Psoas muscle (tissue), 8 donors: Measurements from ENCODE around the gene LRRC45. TPM values are rescaled to one million over a fixed set of nuclear protein-coding genes. Genes with fewer than 3 reads are reported as not detected.

Source experiments
- ATAC-seq, 4 donors: fragments of 200-7000 bp; cut with Tn5 transposase; one replicate each; pipeline ENCODE4 v1.9.1; 2020; ENCODE audit warnings: moderate library complexity in 3 of 4, mild to moderate bottlenecking in 2 of 4
- DNase-seq, 2 donors: peaks; one replicate each; pipeline ENCODE4 v3.0.0-alpha.2; 2020
- H3K27ac ChIP-seq: fragments of 200-600 bp; one replicate; pipeline ENCODE4 v1.8.0; 2022
- H3K27me3 ChIP-seq, 3 donors: fragments of 200-600 bp in 1 of 3; one replicate each; pipeline versions ENCODE4 v1.6.1 to v1.8.0; 2013 to 2022; ENCODE audit warnings: low read length in 2 of 3, mild to moderate bottlenecking in 2 of 3, moderate library complexity in 1 of 3; ENCODE audit not compliant: insufficient read depth in 3 of 3
- H3K36me3 ChIP-seq, 2 donors: fragments of 200-600 bp in 1 of 2; one replicate each; pipeline versions ENCODE4 v1.6.1 to v1.8.0; 2013 to 2022; ENCODE audit warnings: low read depth in 1 of 2, mild to moderate bottlenecking in 1 of 2, moderate library complexity in 1 of 2; ENCODE audit not compliant: insufficient read depth in 1 of 2
- H3K4me1 ChIP-seq: fragments of 200-600 bp; one replicate; pipeline ENCODE4 v1.8.0; 2022
- H3K4me3 ChIP-seq: fragments of 200-600 bp; one replicate; pipeline ENCODE4 v1.8.0; 2022; ENCODE audit warnings: mild to moderate bottlenecking
- H3K9me3 ChIP-seq: fragments of 200-600 bp; one replicate; pipeline ENCODE4 v1.8.0; 2022
- CTCF ChIP-seq: fragments of 200-600 bp; IDR thresholded peaks from one replicate; pipeline ENCODE4 v1.8.0; 2022; ENCODE audit warnings: antibody characterized with exemption
- WGBS, 3 donors: extraction: QIAGEN DNeasy Blood & Tissue Kit; methylation state at CpG; one replicate each; pipeline versions ENCODE4 v1.1.6 to v1.1.7; 2013; 5-methylcytosine and 5-hydroxymethylcytosine counted together
- intact Hi-C, 2 donors: fragments of 100-400 bp; cut with DNase I; formaldehyde crosslinking; loops; one replicate each; pipeline versions ENCODE4 v1.11.0 to v1.14.2; 2022
- polyA plus RNA-seq, 3 donors: library from polyadenylated mRNA; stranded (reverse); fragments of 200-250 nt; gene quantifications; one replicate each; pipeline ENCODE4 v1.2.3, GENCODE V29; 2013
- total RNA-seq, 4 donors: library from RNA; stranded (reverse); fragmentation: NEBNext Ultra II Directional in 2 of 4; extraction: Animal tissue kit (Norgen Biotek cat#: 25700) in 2 of 4; gene quantifications; one replicate each; pipeline versions ENCODE4 v1.2.1 to v1.2.4, GENCODE V29; 2021 to 2023
- donor health status: healthy with polysubstance abuse.
- donor health status: DM: no; HTN: no; CAD: no; lungs with moderate emphysema.
- donor health status: Bipolar disorder and iron deficiency.
- donor health status: healthy.
- donor health status: DM: yes; HTN: yes; CAD: no.
- donor health status: DM: no; HTN: no; CAD: no.
- donor health status: DM: no; HTN: no; CAD: no.
- donor health status: DM: yes; HTN: yes; CAD: no.

The LRRC45 gene
- total and polyA plus RNA-seq, 7 donors: 1.4 to 7.1 (median 3.0) TPM

GRCh38 chr17:82050761-82051641, 27.9 kb downstream of the LRRC45 start:
- Histone ChIP-seq H3K27ac (peak overlapping the region; percentile 67), H3K36me3 (peaks cover 0 to 61% of the 10 kb centered on the region in 2 donors), H3K27me3 (no peaks in the 10 kb centered on the region), H3K4me1 (peaks cover 26% of the 10 kb centered on the region), H3K9me3 (no peaks in the 10 kb centered on the region), H3K4me3 (peak overlapping the region; percentile 84)
- ATAC-seq (peak; percentile 16 to 45 (median 29)), DNase-seq (peak; percentile 21 to 51)
- intact Hi-C loops: no loop called here
- TF ChIP-seq CTCF: no peak
- WGBS, 3 donors: 10 to 21% (median 13%) methylated on average over 38 to 79 of the region's 79 CpGs

GRCh38 chr17:82051776-82052637, 28.9 kb downstream of the LRRC45 start, which contains the start of the genes GPS1 and RFNG:
TSS of gene GPS1 (plus strand) at chr17:82051898. CDS start at chr17:82051932, 34 bp downstream.
TSS of gene RFNG (minus strand) at chr17:82051811. CDS start at chr17:82051766, 45 bp downstream.
- Histone ChIP-seq H3K27ac (peak within 1 kb of the TSS; percentile 67), H3K27me3 (no peaks in the 10 kb centered on the region), H3K36me3 (peaks cover 0 to 64% of the 10 kb centered on the region in 2 donors), H3K4me1 (peaks cover 26% of the 10 kb centered on the region), H3K9me3 (no peaks in the 10 kb centered on the region), H3K4me3 (peak within 1 kb of the TSS; percentile 84)
- DNase-seq (peak; percentile 83 to 88), ATAC-seq (peak; percentile 69 to 83 (median 76))
- intact Hi-C loops: no loop called here
- no peak for TF ChIP-seq CTCF
- 0 to 1% (median 0%) methylated on average over 52 to 94 of the region's 94 CpGs for WGBS, 3 donors

GRCh38 chr17:82052638-82053059, 29.5 kb downstream of the LRRC45 start:
- intact Hi-C loops: loop anchor here in 1 of 2 donors (1.0 kb wide), 1 partner anchor 13 kb away; the partner anchor contains the start of gene DUS1L
- Histone ChIP-seq H3K9me3 (no peaks in the 10 kb centered on the region), H3K27ac (no peak overlapping the region), H3K4me1 (peaks cover 26% of the 10 kb centered on the region), H3K36me3 (peaks cover 0 to 64% of the 10 kb centered on the region in 2 donors), H3K27me3 (no peaks in the 10 kb centered on the region), H3K4me3 (peak overlapping the region; percentile 84)
- peak; percentile 11 to 44 for DNase-seq
- ATAC-seq: no peak
- WGBS, 3 donors: 22 to 27% (median 23%) methylated on average over 13 to 19 of the region's 19 CpGs
- TF ChIP-seq CTCF: no peak

- no peak overlapping the region for H3K27ac ChIP-seq
- intact Hi-C loops: loop anchor here in 1 of 2 donors (1.0 kb wide), 1 partner anchor 12 kb away; the partner anchor contains the start of gene DUS1L
- DNase-seq (no peak), ATAC-seq (no peak)
- H3K27me3 ChIP-seq: no peaks in the 10 kb centered on the region
- peaks cover 26% of the 10 kb centered on the region for H3K4me1 ChIP-seq
- peaks cover 0 to 64% of the 10 kb centered on the region in 2 donors for H3K36me3 ChIP-seq
- H3K4me3 ChIP-seq: peak overlapping the region; percentile 84
- WGBS, 3 donors: 79 to 89% (median 85%) methylated on average over 18 to 19 of the region's 19 CpGs
- no peaks in the 10 kb centered on the region for H3K9me3 ChIP-seq
- no peak for TF ChIP-seq CTCF
These were observed 30.0 kb downstream of the LRRC45 start for GRCh38 chr17:82053130-82053529.
